ENCODE data around the gene FCHSD1. TPM values are rescaled to one million over a fixed set of nuclear protein-coding genes. Genes with fewer than 3 reads are reported as not detected.

FCHSD1 gene
- total RNA-seq, 1 donor from 2014 or later: 29.3 TPM

Other genes with a start within 250 kb of the FCHSD1 start
- 3.3 and 4.5 TPM in 2 replicates for gene PCDHGA9, start 248.6 kb downstream of the FCHSD1 start, total RNA-seq
- 1.8 and 6.2 TPM in 2 replicates for gene PCDHGB6, start 243.4 kb downstream of the FCHSD1 start, total RNA-seq
- 4.0 and 12.4 TPM in 2 replicates for gene PCDHGA10, start 238.4 kb downstream of the FCHSD1 start, total RNA-seq
- 14.1 and 23.4 TPM in 2 replicates for gene PCDHGB7, start 233.7 kb downstream of the FCHSD1 start, total RNA-seq
- 12.3 and 17.5 TPM in 2 replicates for gene PCDHGA11, start 230.4 kb downstream of the FCHSD1 start, total RNA-seq
- 10.5 and 23.0 TPM in 2 replicates for gene PCDHGA12, start 220.9 kb downstream of the FCHSD1 start, total RNA-seq
- gene PCDHGC3, start 175.5 kb downstream of the FCHSD1 start, total RNA-seq: 24.3 and 43.0 TPM in 2 replicates
- 0.44 and 2.5 TPM in 2 replicates for gene PCDHGC4, start 166.4 kb downstream of the FCHSD1 start, total RNA-seq
- gene PCDHGC5, start 162.3 kb downstream of the FCHSD1 start, total RNA-seq: 0.24 and 2.5 TPM in 2 replicates
- 78.6 and 94.1 TPM in 2 replicates for gene DIAPH1, start 32.4 kb downstream of the FCHSD1 start, total RNA-seq
- gene HDAC3, start 14.6 kb downstream of the FCHSD1 start, total RNA-seq: 30.9 and 43.3 TPM in 2 replicates
- gene RELL2, start 14.4 kb downstream of the FCHSD1 start, total RNA-seq: 8.5 and 12.2 TPM in 2 replicates
- 43.5 and 69.0 TPM in 2 replicates for gene ARAP3, start 30.8 kb upstream of the FCHSD1 start, total RNA-seq
- 203 and 479 TPM in 2 replicates for gene PCDH1, start 227.0 kb upstream of the FCHSD1 start, total RNA-seq

All from glomerular endothelial cell (primary cell).